Activated CD4-positive, alpha-beta memory T cell treated with anti-CD3 and anti-CD28 coated beads, Interleukin-2, amount 10 ng/mL, durations not matched to agents 7 days and 5 days (primary cell): ENCODE results near the gene MZF1. TPM values are rescaled to one million over a fixed set of nuclear protein-coding genes. Genes with fewer than 3 reads are reported as not detected.

Experiments
- total RNA-seq, 2 experiments: library from RNA; stranded (reverse); gene quantifications; one replicate each; pipeline ENCODE4 v1.2.3, GENCODE V29; 2021

Gene MZF1
- total RNA-seq, 2 experiments from 2014 or later, result 21.6 to 22.9 TPM

Other genes starting within 250 kb of the MZF1 start
- 1 to 10 TPM; 5.4 to 5.7 TPM for gene ZSCAN22, start 246.3 kb downstream of the MZF1 start, total RNA-seq
- 1 to 10 TPM; 8.5 to 9.9 TPM for gene A1BG, start 219.8 kb downstream of the MZF1 start, total RNA-seq
- gene ZNF497, start 210.6 kb downstream of the MZF1 start, total RNA-seq, result 1 to 10 TPM; 1.1 to 1.2 TPM
- 1 to 10 TPM; 1.7 TPM for gene ZNF837, start 192.3 kb downstream of the MZF1 start, total RNA-seq
- 100 to 1,000 TPM; 785 to 801 TPM for gene RPS5, start 186.1 kb downstream of the MZF1 start, total RNA-seq
- under 1 TPM in 1 of 2 experiments, not detected in 1; 0.45 TPM for gene RNF225, start 177.7 kb downstream of the MZF1 start, total RNA-seq
- gene ZNF584, start 164.7 kb downstream of the MZF1 start, total RNA-seq, result 1 to 10 TPM; 5.2 to 5.5 TPM
- 1 to 10 TPM; 4.5 to 4.7 TPM for gene ZNF132, start 133.2 kb downstream of the MZF1 start, total RNA-seq
- gene ZNF324B, start 121.7 kb downstream of the MZF1 start, total RNA-seq, result 10 to 100 TPM; 11.5 to 12.3 TPM
- 10 to 100 TPM; 10.8 to 12.1 TPM for gene ZNF324, start 106.3 kb downstream of the MZF1 start, total RNA-seq
- 1 to 10 TPM; 8.4 to 8.7 TPM for gene ZNF446, start 97.0 kb downstream of the MZF1 start, total RNA-seq
- 10 to 100 TPM; 16.8 to 17.1 TPM for gene SLC27A5, start 61.3 kb downstream of the MZF1 start, total RNA-seq
- 10 to 100 TPM; 15.8 to 17.4 TPM for gene ZBTB45, start 53.5 kb downstream of the MZF1 start, total RNA-seq
- 100 to 1,000 TPM; 345 TPM for gene TRIM28, start 29.3 kb downstream of the MZF1 start, total RNA-seq
- 100 to 1,000 TPM; 137 to 144 TPM for gene CHMP2A, start 18.2 kb downstream of the MZF1 start, total RNA-seq
- gene UBE2M, start 14.7 kb downstream of the MZF1 start, total RNA-seq, result 10 to 100 TPM; 87.5 to 92.4 TPM